Breast epithelium (tissue), 4 donors: ENCODE data around the gene APPL2. TPM values are rescaled to one million over a fixed set of nuclear protein-coding genes. Genes with fewer than 3 reads are reported as not detected.
A peak's percentile ranks its signal among the peaks of the same experiment; 100 is the strongest.

Experiments used
- DNase-seq, 2 donors: peaks; one replicate each; pipeline ENCODE4 v3.0.0-alpha.2; 2019; ENCODE audit warnings: low spot score in 2 of 2
- H3K27ac ChIP-seq, 2 donors: fragments of 200-600 bp; sonication (generic) in 1 of 2; one replicate each; pipeline ENCODE4 v1.5.1; 2016 to 2019; ENCODE audit warnings: mild to moderate bottlenecking in 1 of 2
- H3K27me3 ChIP-seq, 2 donors: fragments of 200-600 bp; sonication (generic) in 1 of 2; one replicate each; pipeline versions ENCODE4 v1.5.1 to v1.6.0; 2017 to 2019; ENCODE audit warnings: control low read depth in 1 of 2, mild to moderate bottlenecking in 1 of 2
- H3K36me3 ChIP-seq: fragments of 200-600 bp; one replicate; pipeline ENCODE4 v1.5.1; 2019
- H3K4me1 ChIP-seq, 2 donors: fragments of 200-600 bp; sonication (generic); one replicate each; pipeline ENCODE4 v1.5.1; 2016 to 2019; ENCODE audit warnings: control low read depth in 1 of 2
- H3K4me3 ChIP-seq, 3 donors: fragments of 200-600 bp; sonication (generic); 1 replicate in 2 of 3; 2 replicates in 1 of 3; pipeline ENCODE4 v1.5.1; 2016 to 2019; ENCODE audit warnings: mild to moderate bottlenecking in 3 of 3, moderate library complexity in 2 of 3
- H3K9me3 ChIP-seq, 2 donors: fragments of 200-600 bp; sonication (generic) in 1 of 2; one replicate each; pipeline ENCODE4 v1.5.1; 2016 to 2019; ENCODE audit warnings: control low read depth in 1 of 2
- POLR2A ChIP-seq: fragments of 450-650 bp; IDR thresholded peaks from one replicate; pipeline ENCODE4 v1.6.1; 2016; ENCODE audit warnings: antibody characterized with exemption, mild to moderate bottlenecking, moderate library complexity
- POLR2AphosphoS5 ChIP-seq, 3 donors: sonication (generic); formaldehyde crosslinking; IDR thresholded peaks; one replicate each; pipeline ENCODE4 v1.6.1; 2017; ENCODE audit warnings: antibody characterized with exemption in 3 of 3
- intact Hi-C: fragments of 100-400 bp; cut with DNase I; formaldehyde crosslinking; loops from one replicate; pipeline ENCODE4 v1.15.1; 2023; ENCODE audit warnings: low total_unique reads
- total RNA-seq, 3 donors: library from RNA; depleted of rRNA; stranded (reverse); fragments of >200 nt; gene quantifications; one replicate each; pipeline ENCODE4 v1.1.0, GENCODE V29; 2016
- TF ChIP-seq, protein P1 (sequence below), 3 donors: fragments of 450-650 bp; IDR thresholded peaks; one replicate each; pipeline ENCODE4 v1.5.1; 2016 to 2017; ENCODE audit warnings: antibody characterized with exemption in 3 of 3, mild to moderate bottlenecking in 3 of 3, moderate library complexity in 3 of 3

Gene APPL2
- total RNA-seq, 3 donors from 2014 or later = 73.0 to 130 (median 89.1) TPM

DNA sequence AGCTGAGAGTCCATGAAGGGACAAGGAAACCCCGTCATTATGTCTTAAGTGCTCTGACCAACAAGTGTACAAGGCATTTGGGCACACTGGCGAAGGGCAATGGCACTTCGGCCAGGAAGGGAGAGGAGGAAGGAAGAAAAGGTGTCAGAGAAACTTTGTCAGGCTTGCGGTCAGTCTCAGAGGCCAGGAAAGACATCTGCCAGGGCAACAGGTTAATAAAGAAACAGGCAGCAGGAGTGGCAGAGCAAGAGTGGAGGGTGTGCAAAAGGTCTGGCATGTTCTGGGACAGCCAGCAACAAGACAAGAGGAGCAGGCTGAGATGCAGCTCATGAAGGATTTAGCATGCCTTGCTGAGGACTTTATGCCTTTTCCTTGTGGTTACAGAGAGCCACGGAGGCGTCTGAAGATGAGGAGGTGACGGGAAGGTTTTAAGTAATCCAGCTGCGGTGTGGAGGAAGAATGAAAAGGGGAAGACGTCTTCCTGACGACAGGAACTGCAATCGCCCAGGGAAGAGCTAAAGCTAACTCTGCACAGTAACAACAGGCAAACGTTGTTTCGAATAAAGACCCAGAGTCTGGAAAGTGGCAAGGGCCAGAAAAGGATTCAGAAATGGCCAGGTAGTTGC is 13.1 kb downstream of the APPL2 start:
- no peak for TF ChIP-seq POLR2A
- TF ChIP-seq POLR2AphosphoS5 (IDR thresholded peaks at IDR 0.05) = no peak
- TF ChIP-seq, protein P1, sequence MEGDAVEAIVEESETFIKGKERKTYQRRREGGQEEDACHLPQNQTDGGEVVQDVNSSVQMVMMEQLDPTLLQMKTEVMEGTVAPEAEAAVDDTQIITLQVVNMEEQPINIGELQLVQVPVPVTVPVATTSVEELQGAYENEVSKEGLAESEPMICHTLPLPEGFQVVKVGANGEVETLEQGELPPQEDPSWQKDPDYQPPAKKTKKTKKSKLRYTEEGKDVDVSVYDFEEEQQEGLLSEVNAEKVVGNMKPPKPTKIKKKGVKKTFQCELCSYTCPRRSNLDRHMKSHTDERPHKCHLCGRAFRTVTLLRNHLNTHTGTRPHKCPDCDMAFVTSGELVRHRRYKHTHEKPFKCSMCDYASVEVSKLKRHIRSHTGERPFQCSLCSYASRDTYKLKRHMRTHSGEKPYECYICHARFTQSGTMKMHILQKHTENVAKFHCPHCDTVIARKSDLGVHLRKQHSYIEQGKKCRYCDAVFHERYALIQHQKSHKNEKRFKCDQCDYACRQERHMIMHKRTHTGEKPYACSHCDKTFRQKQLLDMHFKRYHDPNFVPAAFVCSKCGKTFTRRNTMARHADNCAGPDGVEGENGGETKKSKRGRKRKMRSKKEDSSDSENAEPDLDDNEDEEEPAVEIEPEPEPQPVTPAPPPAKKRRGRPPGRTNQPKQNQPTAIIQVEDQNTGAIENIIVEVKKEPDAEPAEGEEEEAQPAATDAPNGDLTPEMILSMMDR (IDR thresholded peaks at IDR 0.05) = no peak
- Histone ChIP-seq H3K27me3 (no peaks in the 10 kb centered on the region), H3K4me1 (no peaks in the 10 kb centered on the region), H3K36me3 (no peaks in the 10 kb centered on the region), H3K9me3 (no peaks in the 10 kb centered on the region), H3K27ac (peak overlapping the region; percentile 23 to 74), H3K4me3 (no peak overlapping the region)
- intact Hi-C loops = no loop called here
- DNase-seq = no peak

DNA sequence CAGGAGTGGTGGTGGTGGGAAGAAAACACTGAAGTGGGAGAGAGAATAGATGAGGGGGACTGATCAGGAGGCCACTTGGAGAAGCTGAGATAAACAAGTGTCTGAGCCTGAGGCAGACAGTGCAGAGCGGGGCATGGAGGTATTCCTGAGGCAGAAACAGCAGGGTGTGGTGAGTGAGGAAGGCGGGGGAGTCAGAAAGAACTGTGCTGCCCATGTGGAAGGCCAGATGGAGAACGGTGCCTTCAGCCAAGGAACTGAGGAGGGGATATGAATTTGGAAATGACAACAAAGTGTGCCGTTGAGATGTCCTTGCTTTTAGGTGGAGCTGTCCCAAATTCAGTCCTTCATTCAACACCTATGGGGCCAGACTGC is 13.7 kb downstream of the APPL2 start:
- TF ChIP-seq, protein P1 (IDR thresholded peaks at IDR 0.05) = no peak
- TF ChIP-seq POLR2AphosphoS5 (IDR thresholded peaks at IDR 0.05) (no peak), POLR2A (no peak)
- intact Hi-C loops = no loop called here

DNA sequence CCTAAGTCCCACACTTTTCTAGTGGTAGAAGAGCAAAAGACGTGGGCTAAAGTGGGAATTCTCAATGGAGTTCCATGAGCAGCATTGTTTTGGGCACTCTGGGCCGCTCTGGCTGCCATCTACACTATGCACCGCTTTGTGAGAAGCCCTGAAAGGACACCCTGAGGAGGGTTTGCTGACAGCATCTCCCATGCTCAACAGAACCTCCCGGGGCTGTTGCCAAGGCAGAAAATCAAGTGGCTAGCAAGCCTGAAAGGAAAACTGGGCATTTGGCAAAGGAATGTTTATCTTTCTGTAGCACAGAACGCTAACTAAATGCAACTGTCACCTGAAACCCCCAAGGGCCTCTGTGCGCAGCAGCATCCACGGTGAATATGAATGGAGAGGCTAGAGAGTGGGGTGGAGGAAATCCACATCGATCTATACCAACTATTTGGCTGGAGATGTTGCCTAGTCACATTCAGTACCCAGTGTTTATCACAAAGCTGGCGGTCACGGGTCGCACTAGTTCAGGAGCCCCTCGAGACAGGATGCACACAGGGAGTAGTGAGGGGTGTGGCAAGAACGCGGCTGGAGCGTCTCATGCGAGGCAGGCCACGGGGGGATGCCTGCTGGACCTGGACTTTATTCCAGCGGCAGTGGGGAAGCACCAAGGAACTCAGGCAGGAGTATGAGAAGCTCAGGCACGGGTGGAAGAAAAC is 14.2 kb downstream of the APPL2 start:
- no peaks in the 10 kb centered on the region for H3K9me3 ChIP-seq
- no peaks in the 10 kb centered on the region for H3K27me3 ChIP-seq
- TF ChIP-seq POLR2AphosphoS5 (IDR thresholded peaks at IDR 0.05) (no peak), POLR2A (no peak)
- TF ChIP-seq, protein P1 (IDR thresholded peaks at IDR 0.05) = no peak
- DNase-seq = no peak
- H3K36me3 ChIP-seq = no peaks in the 10 kb centered on the region
- H3K4me3 ChIP-seq = no peak overlapping the region
- intact Hi-C loops = no loop called here
- no peaks in the 10 kb centered on the region for H3K4me1 ChIP-seq
- peak overlapping the region; percentile 23 to 74 for H3K27ac ChIP-seq

More for the DNA sequence above, 13.7 kb downstream of the APPL2 start:
- Histone ChIP-seq H3K27me3 (no peaks in the 10 kb centered on the region), H3K4me3 (no peak overlapping the region), H3K4me1 (no peaks in the 10 kb centered on the region), H3K36me3 (no peaks in the 10 kb centered on the region), H3K9me3 (no peaks in the 10 kb centered on the region), H3K27ac (peak overlapping the region; percentile 23 to 74)
- DNase-seq = no peak

DNA sequence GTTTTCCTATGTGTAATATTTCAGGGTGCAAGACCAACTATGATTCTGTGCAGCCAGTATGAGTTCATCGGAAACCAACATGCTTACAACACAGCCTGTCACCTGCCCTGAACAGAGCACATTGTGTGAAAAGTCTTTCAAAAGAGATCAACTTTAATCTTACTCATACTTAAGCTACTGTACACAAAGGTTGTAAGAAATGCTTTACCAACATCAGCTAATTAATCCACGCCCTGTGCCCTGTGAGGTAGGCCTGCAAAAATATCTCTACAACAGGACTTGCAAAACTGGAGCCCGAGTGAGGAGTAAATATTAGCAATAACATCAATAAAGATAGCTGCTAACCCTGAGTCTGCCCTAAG is 15.1 kb downstream of the APPL2 start:
- H3K36me3 ChIP-seq = no peaks in the 10 kb centered on the region
- TF ChIP-seq, protein P1 (IDR thresholded peaks at IDR 0.05) = no peak
- H3K9me3 ChIP-seq = no peaks in the 10 kb centered on the region
- peak overlapping the region; percentile 27 to 74 for H3K27ac ChIP-seq
- H3K27me3 ChIP-seq = no peaks in the 10 kb centered on the region
- H3K4me1 ChIP-seq = no peaks in the 10 kb centered on the region
- intact Hi-C loops = no loop called here
- H3K4me3 ChIP-seq = no peak overlapping the region
- DNase-seq = no peak

DNA sequence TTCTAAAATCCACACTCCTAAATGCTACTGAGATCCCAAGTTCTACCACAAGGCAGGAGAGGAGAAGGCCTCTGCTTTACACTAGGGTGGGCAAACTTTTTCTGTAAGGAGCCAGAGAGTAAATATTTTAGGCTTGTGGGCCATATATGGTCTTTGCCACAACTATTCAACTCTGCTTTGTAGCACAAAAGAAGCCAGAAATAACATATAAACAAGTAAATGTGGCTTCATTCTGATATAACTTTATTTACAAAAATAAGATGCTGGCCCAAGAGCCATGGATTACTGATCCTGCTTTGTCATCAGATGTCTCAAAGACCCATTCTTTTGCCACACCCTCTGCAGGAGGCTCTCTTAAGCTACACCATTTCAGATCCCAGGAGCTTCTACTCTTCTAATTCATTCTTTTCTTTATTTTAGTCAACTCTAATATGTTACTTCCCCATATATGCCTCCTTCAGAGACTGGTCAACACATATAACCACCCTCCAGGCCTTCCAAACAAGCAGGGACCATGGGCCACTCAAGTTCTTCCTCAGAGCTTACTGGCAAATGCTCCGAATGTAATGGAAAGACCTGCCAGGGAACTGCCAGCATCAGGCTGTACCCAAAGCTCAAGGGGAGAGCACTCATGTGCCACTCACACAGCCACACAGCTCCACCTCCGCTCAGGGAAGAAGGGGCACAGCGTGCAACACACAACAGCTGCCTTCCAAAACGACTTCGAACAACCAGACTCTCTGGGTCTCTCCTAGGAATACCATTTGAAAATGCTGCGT is 15.6 kb downstream of the APPL2 start:
- DNase-seq = no peak
- Histone ChIP-seq H3K27me3 (no peaks in the 10 kb centered on the region), H3K4me1 (peaks cover 0 to 2% of the 10 kb centered on the region in 2 donors), H3K9me3 (no peaks in the 10 kb centered on the region), H3K36me3 (no peaks in the 10 kb centered on the region), H3K27ac (peak overlapping the region; percentile 27 to 74), H3K4me3 (no peak overlapping the region)
- intact Hi-C loops = no loop called here
- TF ChIP-seq POLR2A (no peak), POLR2AphosphoS5 (IDR thresholded peaks at IDR 0.05) (no peak)
- TF ChIP-seq, protein P1 (IDR thresholded peaks at IDR 0.05) = no peak
